IMR-90 (cell line): Measurements from ENCODE around the gene ARNT2.

ENCODE experiments used
- CEBPB ChIP-seq: IDR thresholded peaks from 2 replicates; pipeline ENCODE4 v1.6.1; 2012; ENCODE audit warnings: low read depth, low read length, improper control_type of control experiment
- CHD1 ChIP-seq: IDR thresholded peaks from 2 replicates; pipeline ENCODE4 v1.6.1; 2012; ENCODE audit warnings: low read depth, low read length, improper control_type of control experiment
- FOS ChIP-seq: fragments of 150-350 bp; IDR thresholded peaks from 2 replicates; pipeline ENCODE4 v1.6.1; 2016; ENCODE audit warnings: low read depth, low read length
- MAFK ChIP-seq: IDR thresholded peaks from 2 replicates; pipeline ENCODE4 v1.6.1; 2012; ENCODE audit warnings: low read depth, low read length, improper control_type of control experiment
- MAZ ChIP-seq: IDR thresholded peaks from 2 replicates; pipeline ENCODE4 v1.6.1; 2012; ENCODE audit warnings: low read depth, mild to moderate bottlenecking, low read length, improper control_type of control experiment, moderate library complexity, borderline replicate concordance
- MXI1 ChIP-seq: IDR thresholded peaks from 2 replicates; pipeline ENCODE4 v1.6.1; 2012; ENCODE audit warnings: low read depth, mild to moderate bottlenecking, low read length, moderate library complexity, borderline replicate concordance
- POLR2A ChIP-seq: IDR thresholded peaks from 2 replicates; pipeline ENCODE4 v1.6.1; 2012; ENCODE audit warnings: mild to moderate bottlenecking, low read depth, low read length
- RAD21 ChIP-seq: IDR thresholded peaks from 2 replicates; pipeline ENCODE4 v1.6.1; 2012; ENCODE audit warnings: low read length, improper control_type of control experiment
- RCOR1 ChIP-seq: IDR thresholded peaks from 2 replicates; pipeline ENCODE4 v1.6.1; 2012; ENCODE audit warnings: mild to moderate bottlenecking, low read length, improper control_type of control experiment; ENCODE audit not compliant: insufficient replicate concordance
- RFX5 ChIP-seq: IDR thresholded peaks from 2 replicates; pipeline ENCODE4 v1.8.0; 2012; ENCODE audit warnings: low read depth, mild to moderate bottlenecking, low read length, moderate library complexity
- SMC3 ChIP-seq: fragments of 150-350 bp; IDR thresholded peaks from 2 replicates; pipeline ENCODE4 v1.6.1; 2016; ENCODE audit warnings: low read depth, mild to moderate bottlenecking, antibody characterized with exemption, low read length, moderate library complexity
- TF ChIP-seq, protein P1 (sequence below): conservative IDR thresholded peaks from 2 replicates; pipeline ENCODE4 v1.5.1; 2012; ENCODE audit warnings: mild to moderate bottlenecking, low read depth, low read length, improper control_type of control experiment
- TF ChIP-seq, protein P2 (sequence below): fragments of 150-350 bp; IDR thresholded peaks from 2 replicates; pipeline ENCODE4 v1.6.1; 2017; ENCODE audit warnings: mild to moderate bottlenecking, antibody characterized with exemption, low read length, low read depth

DNA sequence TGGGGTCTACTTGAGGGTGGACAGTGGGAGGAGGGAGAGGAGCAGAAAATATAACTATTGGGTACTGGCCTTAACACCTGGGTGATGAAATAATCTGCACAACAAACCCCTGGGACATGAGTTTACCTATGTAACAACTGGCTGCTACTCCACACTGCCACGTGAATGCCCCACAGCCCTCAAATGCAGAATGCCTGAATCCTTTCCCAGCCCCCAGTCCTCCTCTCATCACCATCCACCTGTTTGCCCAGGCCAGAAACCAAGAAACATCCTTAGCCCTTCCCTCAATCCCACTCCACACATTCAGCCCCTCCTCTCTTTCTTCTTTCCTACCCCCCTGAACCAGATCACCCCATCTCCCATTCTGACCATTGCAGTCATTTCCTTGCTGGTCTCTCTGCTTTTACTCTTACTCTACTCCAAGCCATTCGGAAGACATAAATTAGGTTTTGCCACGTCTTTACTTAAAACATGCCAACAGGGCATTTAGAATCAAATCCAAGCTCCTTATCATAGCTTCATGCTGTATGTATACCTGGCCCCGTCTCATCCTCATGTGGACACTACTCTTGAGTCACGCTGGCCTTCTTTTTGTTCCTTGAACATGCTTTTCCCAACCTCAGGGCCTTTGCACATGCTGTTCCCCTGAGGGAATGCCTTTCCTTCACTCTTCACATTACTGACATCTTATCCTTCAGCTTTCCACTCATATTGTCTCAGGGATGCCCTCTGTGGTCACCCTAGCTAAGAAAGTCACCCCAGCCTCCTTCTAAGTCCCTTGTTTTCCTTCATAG, 153.5 kb downstream of the ARNT2 start:
- TF ChIP-seq RAD21 (no peak), POLR2A (no peak), FOS (no peak), RCOR1 (no peak), CEBPB (no peak), RFX5 (no peak), SMC3 (no peak), MAZ (no peak), MXI1 (no peak), MAFK (no peak), CHD1 (no peak)
- TF ChIP-seq, protein P1, sequence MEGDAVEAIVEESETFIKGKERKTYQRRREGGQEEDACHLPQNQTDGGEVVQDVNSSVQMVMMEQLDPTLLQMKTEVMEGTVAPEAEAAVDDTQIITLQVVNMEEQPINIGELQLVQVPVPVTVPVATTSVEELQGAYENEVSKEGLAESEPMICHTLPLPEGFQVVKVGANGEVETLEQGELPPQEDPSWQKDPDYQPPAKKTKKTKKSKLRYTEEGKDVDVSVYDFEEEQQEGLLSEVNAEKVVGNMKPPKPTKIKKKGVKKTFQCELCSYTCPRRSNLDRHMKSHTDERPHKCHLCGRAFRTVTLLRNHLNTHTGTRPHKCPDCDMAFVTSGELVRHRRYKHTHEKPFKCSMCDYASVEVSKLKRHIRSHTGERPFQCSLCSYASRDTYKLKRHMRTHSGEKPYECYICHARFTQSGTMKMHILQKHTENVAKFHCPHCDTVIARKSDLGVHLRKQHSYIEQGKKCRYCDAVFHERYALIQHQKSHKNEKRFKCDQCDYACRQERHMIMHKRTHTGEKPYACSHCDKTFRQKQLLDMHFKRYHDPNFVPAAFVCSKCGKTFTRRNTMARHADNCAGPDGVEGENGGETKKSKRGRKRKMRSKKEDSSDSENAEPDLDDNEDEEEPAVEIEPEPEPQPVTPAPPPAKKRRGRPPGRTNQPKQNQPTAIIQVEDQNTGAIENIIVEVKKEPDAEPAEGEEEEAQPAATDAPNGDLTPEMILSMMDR = no peak
- TF ChIP-seq, protein P2, sequence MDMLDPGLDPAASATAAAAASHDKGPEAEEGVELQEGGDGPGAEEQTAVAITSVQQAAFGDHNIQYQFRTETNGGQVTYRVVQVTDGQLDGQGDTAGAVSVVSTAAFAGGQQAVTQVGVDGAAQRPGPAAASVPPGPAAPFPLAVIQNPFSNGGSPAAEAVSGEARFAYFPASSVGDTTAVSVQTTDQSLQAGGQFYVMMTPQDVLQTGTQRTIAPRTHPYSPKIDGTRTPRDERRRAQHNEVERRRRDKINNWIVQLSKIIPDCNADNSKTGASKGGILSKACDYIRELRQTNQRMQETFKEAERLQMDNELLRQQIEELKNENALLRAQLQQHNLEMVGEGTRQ = no peak
